ENCODE results near the gene MAPK9.

GRCh38 chr5:180315762-180316212, 23.9 kb upstream of the MAPK9 start:
- peak; percentile 96 for TF ChIP-seq CTCF (IDR thresholded peaks at IDR 0.05; ENCODE audit: low read depth, low read length, poor library complexity, severe bottlenecking)
- no peak for TF ChIP-seq EZH2phosphoT487 (IDR thresholded peaks at IDR 0.05; ENCODE audit: borderline replicate concordance, low read length)

All from DOHH2 (cell line).